HG03280 (cell line): ENCODE data around the gene BRF1.
"Not testable (repeated sequence)": the region's sequence is repeated elsewhere in the genome, so short reads cannot be mapped to it uniquely, and the experiment has no call there.

ENCODE experiments used
- ATAC-seq: cut with Tn5 transposase; IDR thresholded peaks from one replicate; pipeline ENCODE4 v1.9.1; 2021; ENCODE audit warnings: mild to moderate bottlenecking, moderate library complexity; ENCODE audit not compliant: unreplicated experiment

BRF1 gene

DNA sequence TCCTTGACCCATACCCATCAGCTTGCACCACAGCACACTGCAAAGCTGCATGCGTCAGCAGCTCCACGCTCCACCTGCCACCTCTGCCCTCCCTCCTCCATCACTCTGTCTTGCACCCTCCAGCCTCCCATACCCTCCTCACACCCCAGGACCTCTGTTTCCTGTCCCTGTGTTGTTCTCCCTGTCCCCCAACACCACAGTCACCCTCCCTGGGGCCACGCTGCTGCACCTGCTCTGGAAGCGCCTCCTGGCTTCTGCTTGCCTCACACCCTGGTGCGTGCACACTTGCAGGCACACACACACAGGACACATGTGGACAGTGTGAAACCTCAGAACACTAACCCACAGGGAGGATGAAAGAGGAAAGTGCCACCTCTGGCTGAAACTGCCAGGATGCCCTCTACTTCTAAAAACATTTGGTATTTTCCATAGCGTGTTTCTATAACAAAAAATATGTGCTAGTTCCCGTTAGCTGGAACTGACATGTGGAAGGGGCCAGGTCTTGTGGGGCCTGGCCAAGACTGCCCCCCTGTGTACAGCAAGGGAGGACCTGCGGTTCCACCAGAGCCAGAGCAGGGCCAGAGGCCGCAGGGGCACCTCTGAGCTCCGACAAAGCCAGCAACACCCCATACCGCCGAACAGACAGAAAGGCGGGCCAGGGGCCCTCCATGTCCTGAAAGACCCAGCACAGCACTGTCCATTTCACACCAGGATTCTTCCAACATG, 10.0 kb downstream of the BRF1 start:
- ATAC-seq = no peak

DNA sequence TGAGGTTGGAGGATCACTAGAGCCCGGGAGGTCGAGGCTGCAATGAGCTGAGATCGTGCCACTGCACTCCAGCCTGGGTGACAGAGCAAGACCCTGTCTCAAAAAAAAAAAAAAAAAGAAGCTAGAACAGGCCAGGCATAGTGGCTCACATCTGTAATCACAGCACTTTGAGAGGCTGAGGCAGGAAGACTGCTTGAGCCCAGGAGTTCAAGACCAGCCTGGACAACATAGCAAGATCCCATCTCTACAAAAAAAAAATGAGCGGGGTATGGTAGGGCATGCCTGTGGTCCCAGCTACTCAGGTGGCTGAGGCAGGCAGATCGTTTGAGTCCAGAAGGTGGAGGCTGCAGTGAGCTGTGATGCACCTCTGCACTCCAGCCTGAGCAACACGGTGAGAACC, 11.9 kb downstream of the BRF1 start:
- ATAC-seq = not testable (repeated sequence)

DNA sequence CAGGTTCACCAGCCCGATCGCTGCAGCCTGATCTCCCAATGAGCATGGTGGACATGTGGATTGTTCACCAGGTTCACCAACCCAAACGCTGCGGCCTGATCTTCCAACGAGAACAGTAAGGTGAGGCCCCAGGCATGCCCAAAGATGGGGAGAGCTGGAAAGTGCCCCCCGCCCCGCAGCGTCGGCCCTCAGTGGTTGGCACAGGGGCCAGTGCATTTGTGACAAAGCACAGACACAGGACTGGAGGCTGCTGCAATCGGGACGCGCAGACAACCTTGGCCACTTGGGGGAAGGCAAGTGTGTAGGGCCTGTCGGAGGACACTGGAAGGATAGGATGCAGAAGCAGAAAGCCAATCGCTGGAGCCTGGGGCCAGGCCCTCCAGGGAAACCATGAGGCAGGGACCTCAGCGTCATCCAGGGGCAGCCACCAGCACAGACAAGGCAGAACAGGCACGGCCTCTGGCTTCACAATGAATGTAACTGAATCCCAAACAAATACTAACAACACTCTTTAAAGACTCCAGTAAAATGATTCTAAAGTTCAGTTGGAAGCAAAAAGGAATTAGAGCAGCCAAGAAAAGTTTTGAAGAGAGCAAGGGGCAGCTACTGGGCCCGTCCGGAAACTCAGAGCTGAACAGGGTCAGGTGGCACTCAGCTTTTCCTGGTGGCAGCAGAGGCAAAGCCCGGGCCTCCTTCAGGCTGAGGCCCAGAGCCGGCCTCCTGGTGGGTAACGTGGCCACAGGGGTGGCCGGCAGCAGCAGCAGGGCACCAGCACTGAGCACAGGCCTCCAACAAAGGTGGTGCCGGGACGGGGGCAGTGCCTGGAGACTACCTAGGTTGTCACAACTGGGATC, 13.3 kb downstream of the BRF1 start:
- no peak for ATAC-seq

DNA sequence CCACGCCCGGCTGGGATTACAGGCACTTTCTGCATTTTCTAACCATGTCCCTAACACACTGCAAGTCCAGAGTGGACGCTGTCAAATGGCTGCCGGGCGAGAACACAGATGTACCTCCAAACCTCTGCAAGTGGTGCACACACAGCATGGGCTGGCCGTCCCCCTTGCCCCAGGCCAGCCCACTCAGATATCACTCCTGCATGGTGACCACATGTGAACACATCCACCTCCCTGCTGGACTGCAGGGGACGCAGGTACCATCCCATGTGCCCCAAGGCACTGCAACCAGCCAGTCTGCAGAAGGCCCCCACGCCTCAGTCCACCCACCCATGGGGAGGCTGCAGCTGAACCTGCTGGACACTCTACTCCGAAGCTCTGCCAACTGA, 14.0 kb downstream of the BRF1 start:
- no peak for ATAC-seq

DNA sequence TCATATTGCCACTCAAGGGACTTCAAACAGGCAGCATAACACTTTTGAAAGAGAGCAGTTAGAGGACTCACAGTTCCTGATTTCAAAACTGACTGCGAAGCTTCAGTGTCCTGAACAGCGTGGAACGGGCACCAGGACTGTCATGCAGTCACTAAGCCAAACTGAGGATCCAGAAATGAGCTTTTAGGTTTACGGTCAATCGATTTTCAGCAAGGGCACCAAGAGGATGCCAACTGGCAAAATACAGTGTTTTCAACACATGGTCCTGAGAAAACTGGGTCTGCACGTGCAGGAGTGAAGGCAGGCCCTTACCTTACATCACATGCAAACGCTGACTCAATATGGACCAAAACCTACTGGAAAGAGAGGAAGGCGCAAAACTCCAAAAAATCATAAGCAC, 15.6 kb downstream of the BRF1 start:
- no peak for ATAC-seq

DNA sequence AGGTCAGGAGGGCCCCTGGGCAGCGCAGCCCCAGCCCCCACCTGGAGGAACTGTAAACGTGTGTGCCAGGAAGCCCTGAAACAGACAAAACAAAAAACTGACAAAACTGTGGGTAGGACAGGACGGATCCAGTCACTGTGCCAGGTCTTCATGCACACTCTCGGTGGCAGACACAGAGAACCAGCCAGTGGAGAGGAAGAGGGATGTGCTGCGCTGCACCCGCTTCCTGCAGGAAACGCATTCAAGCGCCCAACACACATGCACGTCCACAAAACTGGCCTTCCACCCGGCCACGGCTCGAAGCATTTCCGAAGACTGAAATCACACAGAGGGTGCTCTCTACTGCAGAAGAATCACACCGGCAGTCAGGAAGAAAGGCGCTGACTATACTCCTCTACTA, 16.9 kb downstream of the BRF1 start:
- no peak for ATAC-seq

DNA sequence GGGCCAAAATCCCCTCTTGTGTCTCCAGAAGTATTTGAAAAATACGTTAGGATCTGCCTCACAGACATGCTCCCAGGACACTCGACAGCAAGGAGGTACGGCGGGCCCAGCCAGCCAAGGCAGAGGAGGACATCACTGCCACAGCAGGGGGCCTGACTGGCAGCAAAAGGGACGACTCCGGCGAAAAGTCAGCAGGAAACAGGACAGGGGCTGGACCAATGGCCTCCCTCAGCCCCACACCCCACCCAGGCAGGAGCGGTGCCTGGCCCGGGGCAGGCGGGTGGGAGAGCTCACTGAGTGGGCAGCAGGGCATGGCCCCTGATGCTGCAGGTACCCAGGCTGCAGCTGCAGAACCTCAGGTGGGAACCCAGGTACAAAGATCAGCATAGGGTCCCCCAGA, 17.8 kb downstream of the BRF1 start:
- no peak for ATAC-seq

DNA sequence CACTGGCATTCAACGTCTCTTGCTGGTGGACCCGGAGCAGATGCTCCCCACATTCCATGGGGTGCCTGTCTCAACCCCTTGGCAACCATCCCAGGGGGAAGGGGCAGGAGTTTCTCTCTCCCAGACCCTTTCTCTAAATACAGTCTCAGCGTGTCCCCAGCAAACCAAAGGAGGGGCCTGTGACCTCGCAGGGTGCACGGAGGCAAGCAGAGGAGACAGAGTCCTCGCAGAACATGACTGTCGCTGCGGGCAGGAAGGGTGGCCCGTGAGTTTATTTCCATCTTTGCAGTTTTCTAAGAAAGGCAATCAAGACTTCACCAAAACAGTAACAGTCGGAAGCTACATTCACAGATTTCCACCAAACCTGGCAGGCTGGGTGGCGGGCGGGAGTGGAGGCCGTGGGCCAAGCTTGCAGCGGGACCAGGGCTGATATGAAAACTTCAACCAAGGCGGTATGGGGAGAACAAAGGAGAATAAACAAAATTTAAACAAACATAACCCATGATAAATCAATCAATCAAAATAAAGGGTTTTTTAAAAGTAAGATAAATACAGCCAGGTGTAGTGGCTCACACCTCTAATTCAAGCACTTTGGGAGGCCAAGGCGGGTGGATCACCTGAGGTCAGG, 18.6 kb downstream of the BRF1 start:
- no peak for ATAC-seq

DNA sequence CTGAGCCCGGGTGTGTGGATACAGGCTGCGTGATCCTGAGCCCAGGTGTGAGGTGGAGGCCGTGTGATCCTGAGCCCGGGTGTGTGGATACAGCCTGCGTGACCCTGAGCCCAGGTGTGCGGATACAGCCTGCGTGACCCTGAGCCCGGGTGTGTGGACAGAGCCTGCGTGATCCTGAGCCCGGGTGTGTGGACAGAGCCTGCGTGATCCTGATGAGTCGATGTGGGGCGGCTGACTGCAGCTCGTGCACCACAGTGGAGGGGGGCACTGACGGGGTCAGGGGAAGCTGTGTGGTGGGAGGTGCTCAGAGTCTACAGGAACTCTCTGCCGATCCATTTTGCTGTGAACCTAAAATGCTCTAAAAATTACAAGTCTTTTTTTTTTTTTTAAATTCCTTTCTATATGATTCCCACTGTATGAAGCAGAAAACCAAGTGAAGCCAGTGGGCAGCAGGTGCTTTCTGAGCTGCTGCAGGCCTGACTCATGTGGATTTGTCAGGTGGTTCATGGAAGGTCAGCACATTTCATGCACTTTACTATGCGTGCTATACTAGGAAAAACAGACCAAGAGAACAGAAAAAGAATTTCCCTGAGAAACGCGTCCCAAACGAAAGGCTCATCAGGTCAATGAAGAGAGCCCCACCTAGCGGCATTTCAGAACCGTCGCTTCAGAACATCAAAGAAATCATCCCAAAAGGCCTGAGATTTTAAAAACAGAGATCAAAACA, 19.3 kb downstream of the BRF1 start:
- ATAC-seq = no peak

DNA sequence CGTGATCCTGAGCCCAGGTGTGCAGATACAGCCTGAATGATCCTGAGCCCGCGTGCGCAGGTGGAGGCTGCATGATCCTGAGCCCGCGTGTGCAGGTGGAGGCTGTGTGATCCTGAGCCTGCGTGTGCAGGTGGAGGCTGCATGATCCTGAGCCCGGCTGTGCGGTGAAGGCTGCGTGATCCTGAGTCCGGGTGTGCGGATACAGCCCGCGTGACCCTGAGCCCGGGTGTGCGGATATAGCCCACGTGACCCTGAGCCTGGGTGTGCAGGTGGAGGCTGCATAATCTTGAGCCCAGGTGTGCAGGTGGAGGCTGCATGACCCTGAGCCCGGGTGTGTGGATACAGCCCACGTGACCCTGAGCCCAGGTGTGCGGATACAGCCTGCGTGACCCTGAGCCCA, 20.3 kb downstream of the BRF1 start:
- ATAC-seq = no peak

DNA sequence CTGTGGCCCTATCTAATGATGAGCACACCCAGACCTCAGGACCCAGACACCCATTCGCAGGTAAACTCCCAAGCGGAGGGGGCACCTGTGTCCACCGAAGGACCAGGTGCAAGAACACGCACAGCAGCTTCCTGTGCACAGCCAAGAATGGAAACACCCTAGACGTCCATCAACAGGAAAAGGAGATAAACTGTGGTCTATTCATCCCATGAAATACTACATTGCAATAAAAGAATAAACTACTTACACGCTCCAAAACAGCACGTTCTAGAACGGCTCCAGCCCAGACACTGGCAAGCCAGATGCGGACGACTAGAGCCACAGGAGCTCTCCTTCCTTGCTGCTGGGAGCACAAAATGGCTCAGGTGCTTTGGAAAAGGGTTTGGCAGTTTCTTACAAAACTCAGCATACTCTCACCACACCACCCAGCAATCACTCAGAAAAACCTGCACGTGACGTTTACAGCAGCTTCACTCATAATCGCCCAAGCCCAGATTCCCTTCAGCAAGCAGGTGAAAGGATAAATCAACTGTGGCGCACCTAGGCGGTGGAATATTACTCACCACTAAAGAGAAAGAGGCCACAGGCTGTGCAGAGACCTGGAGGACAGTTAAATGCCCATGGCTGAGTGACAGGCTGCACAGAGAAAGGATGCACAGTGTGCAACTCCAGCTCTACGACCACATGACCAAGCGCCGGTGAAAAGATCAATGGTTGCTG, 21.0 kb downstream of the BRF1 start:
- no peak for ATAC-seq

DNA sequence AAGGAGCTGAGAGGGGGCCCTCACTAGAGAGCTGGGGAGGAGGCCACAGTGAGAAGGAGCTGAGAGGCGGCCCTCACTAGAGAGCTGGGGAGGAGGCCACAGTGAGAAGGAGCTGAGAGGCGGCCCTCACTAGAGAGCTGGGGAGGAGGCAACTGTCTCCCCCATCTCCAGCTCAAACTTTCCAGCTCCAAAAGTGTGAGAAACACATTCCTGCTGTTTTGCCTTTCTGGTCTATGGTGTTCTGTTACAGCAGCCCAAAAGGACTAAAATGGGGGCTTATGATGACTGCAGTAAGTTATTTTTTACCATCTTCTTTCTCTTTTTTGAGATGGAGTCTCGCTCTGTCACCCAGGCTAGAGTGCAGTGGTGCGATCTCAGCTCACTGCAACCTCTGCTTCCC, 23.4 kb downstream of the BRF1 start:
- ATAC-seq = not testable (repeated sequence)

DNA sequence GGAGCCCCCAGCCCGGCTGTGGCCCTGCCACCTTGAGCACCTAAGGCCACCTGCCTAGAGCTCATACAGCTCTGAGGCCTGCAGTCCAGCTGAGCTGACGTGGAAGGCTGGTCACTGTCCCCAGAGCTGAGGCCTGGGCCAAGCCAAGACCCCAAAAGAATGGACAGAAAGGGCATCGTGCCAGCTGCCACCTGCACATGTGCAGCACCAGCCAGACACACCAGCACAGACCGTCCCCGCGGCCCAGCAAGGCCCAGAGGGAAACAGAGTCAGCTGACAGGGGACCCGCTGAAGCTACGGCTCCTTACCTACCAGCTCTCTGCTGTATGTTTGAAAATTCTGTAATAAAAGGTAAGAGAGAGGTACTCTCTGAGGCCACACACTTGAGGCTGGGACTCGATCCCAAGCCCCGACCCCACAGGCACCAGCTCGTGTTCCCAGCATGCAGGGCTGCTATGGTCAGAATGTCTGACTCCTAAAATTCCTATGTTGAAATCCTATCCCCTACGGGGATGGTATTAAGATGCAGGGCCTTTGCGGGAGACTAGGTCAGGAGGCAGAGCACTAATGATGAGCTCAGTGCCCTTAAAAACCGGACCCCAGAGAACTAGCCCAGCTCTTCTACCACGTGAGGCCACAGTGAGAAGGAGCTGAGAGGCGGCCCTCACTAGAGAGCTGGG, 25.4 kb downstream of the BRF1 start:
- no peak for ATAC-seq

DNA sequence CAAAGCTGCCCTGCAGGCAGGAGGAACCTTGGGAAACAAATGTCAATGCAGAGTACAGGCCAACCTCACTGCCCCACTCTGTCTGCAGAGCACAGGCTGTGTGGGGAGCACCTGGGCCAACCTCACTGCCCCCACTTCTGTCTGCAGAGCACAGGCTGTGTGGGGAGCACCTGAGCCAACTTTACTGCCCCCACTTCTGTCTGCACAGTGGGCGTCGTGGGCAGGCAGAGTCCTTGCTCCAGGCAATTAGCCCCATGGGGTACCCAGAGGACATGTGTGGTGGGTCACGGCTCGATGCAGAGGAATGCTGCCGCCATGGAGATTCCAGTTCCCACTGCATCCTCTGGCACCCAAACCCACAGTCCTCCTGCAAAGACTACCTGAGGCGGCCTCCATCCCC, 26.2 kb downstream of the BRF1 start:
- ATAC-seq = no peak

DNA sequence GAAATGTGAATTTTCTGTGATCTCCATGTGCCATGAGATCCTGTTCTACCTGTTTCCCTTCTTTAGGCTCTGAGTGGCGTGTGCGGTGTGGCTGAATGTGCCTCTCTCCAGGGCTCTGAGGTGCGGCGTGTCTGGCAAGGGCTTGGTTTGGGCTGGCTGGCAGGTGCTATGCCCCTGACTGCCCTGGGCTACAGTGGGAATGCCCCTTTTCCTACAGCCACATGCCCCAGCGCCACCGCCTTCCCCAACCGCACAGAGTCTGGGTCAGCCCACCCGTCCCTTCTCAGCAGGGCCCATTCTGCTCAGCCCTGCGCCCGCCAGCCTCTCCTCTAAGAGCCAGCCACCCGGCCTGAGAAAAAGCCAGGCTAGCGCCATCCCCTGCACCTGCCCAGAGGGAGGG, 27.7 kb downstream of the BRF1 start:
- no peak for ATAC-seq

DNA sequence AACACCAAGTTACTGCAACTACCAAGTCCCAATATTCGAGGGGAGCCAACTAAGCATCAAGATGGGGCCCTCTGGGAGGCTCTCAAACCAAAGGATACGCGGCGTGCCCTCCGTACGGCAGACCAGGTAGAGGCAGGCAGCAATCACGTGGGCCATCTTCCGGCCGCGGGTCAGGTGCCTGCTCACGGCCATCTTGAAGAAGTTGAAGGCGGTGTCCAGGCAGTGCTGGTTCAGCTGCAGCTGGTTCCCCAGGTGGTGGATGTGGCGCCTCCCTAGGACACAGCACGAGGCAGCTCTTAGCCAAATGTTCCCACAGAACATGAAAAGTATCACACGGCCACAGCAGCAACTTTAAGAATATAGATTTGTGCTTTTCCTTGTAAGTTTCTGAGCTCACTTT, 28.2 kb downstream of the BRF1 start:
- ATAC-seq = no peak

DNA sequence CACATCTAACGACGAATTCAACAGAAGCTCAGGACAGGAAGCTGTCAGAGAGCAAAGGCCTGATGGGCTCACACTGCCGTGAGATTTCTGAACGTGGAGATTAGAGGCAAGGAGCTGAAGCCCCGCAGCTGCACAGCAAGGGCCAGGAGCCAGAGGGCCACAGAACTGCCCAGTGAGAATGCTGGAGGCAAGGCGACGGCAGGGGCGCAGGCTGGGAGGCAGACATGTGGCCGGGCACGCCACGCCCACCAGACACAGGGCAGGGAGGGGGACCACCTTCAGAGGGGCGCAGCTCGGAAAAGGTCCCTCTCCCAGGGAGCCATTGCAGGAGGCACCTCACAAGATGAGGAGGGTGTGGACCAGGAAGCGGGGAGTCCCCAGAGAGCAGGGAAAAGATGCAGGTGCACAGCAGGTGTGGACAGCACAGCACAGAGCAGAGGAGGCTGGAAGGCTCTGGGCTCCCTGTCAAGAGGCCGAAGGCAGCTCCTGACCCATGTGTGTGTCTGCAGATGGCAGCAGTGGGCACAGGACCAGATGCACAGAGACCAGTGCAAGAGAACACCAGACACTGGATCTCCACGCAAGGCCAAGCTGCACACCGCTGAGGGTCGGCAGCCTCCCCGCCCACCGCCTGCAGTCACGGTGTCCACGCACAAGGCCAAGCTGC, 29.4 kb downstream of the BRF1 start:
- no peak for ATAC-seq

DNA sequence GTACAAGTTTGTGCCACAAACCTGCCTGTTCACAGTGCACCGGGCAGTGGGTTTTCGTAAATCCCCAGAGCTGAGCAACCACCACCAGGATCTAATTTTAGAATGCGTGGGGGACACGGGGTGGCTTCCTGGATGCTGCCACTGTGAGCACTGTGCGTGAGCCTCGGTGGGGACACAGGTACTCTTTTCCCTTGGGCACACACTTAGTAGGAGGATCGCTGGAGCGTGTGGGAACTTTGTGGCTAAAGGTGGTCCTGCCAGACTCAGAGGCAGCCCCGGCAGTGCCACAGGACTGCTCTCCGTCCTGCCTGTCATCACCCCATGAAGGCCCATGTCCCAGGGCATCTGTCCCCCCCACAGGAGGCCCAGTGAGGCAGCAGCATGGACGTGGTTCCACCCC, 31.4 kb downstream of the BRF1 start:
- no peak for ATAC-seq

DNA sequence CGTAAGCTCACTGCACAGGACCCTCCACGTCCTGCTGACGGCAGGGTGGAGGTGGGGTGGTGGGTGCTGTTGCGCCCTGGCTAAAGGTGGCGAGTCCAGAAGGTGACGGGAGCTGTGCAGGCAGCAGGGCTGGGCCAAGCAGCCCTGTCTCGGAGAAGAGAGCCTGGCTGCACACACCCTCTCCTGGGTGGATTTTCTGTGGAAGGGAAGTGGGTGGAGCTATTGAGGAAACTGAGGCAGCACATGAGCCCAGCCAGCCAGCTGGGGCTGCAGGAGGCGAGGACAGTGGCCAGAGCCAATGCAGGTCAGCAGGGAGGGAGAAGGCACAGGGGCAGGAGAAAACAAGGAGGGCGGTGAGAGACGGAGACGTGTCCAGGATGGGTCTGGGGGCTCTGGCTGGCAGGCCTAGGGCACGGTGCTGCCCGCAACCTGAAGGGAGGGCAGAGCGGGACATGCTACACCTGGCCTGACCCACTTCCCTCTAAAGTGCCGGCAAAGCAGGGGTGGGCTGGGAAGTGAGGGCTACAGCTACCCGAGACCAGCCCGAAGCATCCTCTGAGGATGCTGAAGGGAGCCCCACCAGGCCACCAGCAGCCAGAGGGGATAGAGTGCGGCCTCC, 32.0 kb downstream of the BRF1 start:
- no peak for ATAC-seq
